NCI-H2196 treated with DMSO at 0.1 percent for 48 hours (cell line): ENCODE results near the gene TBKBP1.

Experiments used
- DNase-seq: peaks from one replicate; lab custom pipeline; 2025; ENCODE audit not compliant: unreplicated experiment; lab: John Stamatoyannopoulos, UW

Gene TBKBP1, protein sequence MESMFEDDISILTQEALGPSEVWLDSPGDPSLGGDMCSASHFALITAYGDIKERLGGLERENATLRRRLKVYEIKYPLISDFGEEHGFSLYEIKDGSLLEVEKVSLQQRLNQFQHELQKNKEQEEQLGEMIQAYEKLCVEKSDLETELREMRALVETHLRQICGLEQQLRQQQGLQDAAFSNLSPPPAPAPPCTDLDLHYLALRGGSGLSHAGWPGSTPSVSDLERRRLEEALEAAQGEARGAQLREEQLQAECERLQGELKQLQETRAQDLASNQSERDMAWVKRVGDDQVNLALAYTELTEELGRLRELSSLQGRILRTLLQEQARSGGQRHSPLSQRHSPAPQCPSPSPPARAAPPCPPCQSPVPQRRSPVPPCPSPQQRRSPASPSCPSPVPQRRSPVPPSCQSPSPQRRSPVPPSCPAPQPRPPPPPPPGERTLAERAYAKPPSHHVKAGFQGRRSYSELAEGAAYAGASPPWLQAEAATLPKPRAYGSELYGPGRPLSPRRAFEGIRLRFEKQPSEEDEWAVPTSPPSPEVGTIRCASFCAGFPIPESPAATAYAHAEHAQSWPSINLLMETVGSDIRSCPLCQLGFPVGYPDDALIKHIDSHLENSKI

GRCh38 chr17:47693731-47694580 is at the start of gene TBKBP1:
Gene TBKBP1, plus strand, starts transcription at chr17:47694161. Its CDS starts 1,952 bp downstream, at chr17:47696113.
- no peak for DNase-seq

- DNase-seq, result no peak
Observed at GRCh38 chr17:47644324-47644723, 49.6 kb upstream of the TBKBP1 start.

- peak; percentile 100 for DNase-seq
Observed at GRCh38 chr17:47649153-47649971, 44.6 kb upstream of the TBKBP1 start, which contains the start of gene KPNB1. Gene KPNB1, plus strand, starts transcription at chr17:47649919. Its CDS starts 326 bp downstream, at chr17:47650245.

- peak; percentile 54 for DNase-seq
Observed at GRCh38 chr17:47649972-47650524, 43.9 kb upstream of the TBKBP1 start.

- DNase-seq, result peak; percentile 98
Observed at GRCh38 chr17:47650525-47651522, 43.1 kb upstream of the TBKBP1 start.

GRCh38 chr17:47651704-47652103 is 42.3 kb upstream of the TBKBP1 start:
- no peak for DNase-seq

GRCh38 chr17:47652570-47652969 is 41.4 kb upstream of the TBKBP1 start:
- DNase-seq, result no peak

GRCh38 chr17:47653442-47653841 is 40.5 kb upstream of the TBKBP1 start:
- DNase-seq, result no peak

DNA sequence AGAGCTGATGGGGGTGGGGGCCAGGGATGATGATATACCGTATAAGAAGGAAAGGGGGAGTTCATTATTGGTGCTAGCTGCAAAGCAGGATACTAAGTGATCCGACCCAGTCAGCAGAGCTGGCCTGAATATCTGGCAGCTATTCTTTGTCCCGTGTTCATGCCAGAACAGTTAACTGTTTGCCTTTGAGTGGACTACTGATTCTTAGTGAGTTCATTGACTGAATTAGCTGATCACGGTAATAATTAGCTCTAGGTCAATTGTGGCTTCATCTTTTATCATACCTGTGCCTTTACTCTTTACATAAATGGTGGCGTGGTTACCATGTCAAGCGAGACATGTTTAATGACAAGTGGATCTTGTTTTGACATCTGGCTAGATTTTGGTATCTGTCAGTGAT is 39.0 kb upstream of the TBKBP1 start:
- no peak for DNase-seq

GRCh38 chr17:47660064-47660492 is 33.9 kb upstream of the TBKBP1 start:
- no peak for DNase-seq

DNA sequence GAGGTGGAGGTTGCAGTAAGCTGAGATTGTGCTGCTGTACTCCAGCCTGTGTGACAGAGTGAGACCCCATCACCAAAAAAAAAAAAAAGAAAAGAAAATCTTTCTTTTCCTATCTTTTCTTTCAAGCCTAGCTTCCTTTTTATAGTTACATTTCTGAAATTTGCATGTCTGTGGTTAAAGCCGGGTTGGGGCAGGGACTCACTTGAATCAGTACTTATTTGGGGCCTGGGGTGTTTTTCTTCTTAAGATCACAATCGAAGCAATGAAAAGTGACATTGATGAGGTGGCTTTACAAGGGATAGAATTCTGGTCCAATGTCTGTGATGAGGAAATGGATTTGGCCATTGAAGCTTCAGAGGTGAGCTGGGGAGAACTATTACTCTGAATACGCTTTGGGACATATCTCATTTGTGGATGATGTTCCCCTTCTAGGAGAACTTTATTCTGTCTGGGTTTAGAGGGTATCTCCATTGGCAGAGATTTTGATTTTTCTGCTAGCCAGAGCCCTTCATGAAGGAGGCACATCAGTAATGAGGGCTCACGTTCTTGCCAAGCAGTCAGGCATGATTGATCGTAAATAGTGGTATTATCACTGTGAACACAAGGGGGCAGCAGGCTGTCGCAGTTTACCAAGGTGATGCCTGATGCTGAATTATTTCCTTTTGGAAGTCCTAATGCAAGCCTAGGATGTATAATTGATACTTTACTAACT is 29.9 kb upstream of the TBKBP1 start:
- peak; percentile 44 for DNase-seq

DNA sequence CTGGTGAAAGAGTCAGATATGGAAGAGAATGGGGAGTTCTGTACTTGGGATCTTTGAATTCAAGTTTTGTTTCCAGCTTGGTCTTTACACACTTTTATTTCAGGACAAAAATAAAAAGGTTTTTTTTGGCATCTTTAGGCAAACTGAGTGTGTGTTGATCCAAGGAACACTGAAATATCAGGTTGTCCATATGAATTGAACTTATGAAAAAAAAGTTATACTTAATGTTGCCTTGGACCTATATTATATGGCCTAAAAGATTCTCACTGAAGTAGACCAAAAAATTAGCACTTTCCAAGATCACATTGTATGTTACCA is 29.4 kb upstream of the TBKBP1 start:
- DNase-seq, result no peak

- no peak for DNase-seq
Observed at GRCh38 chr17:47665655-47666054, 28.3 kb upstream of the TBKBP1 start.

DNA sequence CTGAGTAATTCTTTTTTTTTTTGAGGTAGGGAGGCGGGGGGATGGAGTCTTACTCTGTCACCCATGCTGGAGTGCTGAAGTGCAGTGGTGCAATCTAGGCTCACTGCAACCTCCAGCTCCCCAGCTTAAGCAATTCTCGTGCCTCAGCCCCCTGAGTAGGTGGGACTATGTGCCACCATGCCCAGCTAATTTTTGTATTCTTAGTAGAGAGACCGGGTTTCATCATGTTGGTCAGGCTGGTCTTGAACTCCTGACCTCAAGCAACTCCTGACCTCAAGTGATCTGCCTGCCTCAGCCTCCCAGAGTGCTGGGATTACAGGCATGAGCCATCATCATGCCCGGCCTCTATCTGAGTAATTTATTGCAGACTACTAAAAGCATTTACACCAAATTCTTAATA is 24.9 kb upstream of the TBKBP1 start:
- no peak for DNase-seq

DNA sequence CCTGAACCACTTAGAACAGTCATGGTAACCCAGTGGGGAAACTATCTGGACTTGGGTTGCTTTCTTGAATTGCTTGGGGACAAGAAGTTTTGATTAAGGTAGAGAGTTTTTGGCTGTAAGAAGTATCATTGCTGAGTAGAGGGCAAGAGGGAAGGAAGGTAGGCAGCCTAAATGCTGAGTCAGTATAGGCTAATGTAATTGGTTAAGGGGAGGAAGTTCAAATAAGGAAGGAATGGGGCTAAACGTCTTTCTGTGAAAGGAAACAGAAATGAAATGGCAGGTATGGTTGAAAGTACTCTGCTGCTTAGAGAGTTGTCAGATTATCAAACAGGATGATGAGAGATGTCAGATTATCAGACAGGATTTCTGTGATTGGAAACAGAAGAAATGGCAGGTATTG is 23.9 kb upstream of the TBKBP1 start:
- no peak for DNase-seq

GRCh38 chr17:47674499-47674898 is 19.5 kb upstream of the TBKBP1 start:
- no peak for DNase-seq

- no peak for DNase-seq
Observed at GRCh38 chr17:47675380-47676198, 18.4 kb upstream of the TBKBP1 start.

- no peak for DNase-seq
Observed at GRCh38 chr17:47676199-47676472, 17.8 kb upstream of the TBKBP1 start.
